IMR-90 (cell line): ENCODE measurements around the gene ISCU. TPM values are rescaled to one million over a fixed set of nuclear protein-coding genes. Genes with fewer than 3 reads are reported as not detected.

Experiments used
- ATAC-seq: fragments of 200-7000 bp; cut with Tn5 transposase; 2 replicates; pipeline ENCODE4 v1.9.1; 2020; ENCODE audit warnings: low read depth, mild to moderate bottlenecking, moderate library complexity
- BruUV-seq: library from RNA; stranded (reverse); fragments of 400-500 nt; replicated peaks from 2 replicates; lab custom pipeline; 2021; lab: Mats Ljungman, UMichigan
- CTCF ChIA-PET: fragments of 300-600 bp; formaldehyde crosslinking; extraction: SDS; loops from one replicate; lab custom pipeline; 2021; ENCODE audit warnings: antibody characterized with exemption; lab: Yijun Ruan, JAX
- POLR2A ChIA-PET: fragments of 300-600 bp; sonication (Branson Sonifier 250); formaldehyde crosslinking; loops from one replicate; lab custom pipeline; 2022; ENCODE audit warnings: antibody characterized with exemption; ENCODE audit not compliant: unreplicated experiment; lab: Charles Lee
- DNase-seq: peaks from one replicate; pipeline ENCODE4 v3.0.0; 2013
- H2AFZ ChIP-seq: replicated peaks from 2 replicates; pipeline ENCODE3; 2013; ENCODE audit warnings: low read length, mild to moderate bottlenecking; ENCODE audit not compliant: poor library complexity
- H2AK5ac ChIP-seq: 2 replicates; pipeline ENCODE4 v1.6.1; 2013; ENCODE audit warnings: low read depth, low read length, inconsistent platforms
- H2AK9ac ChIP-seq: replicated peaks from 2 replicates; pipeline ENCODE3; 2013; ENCODE audit warnings: mild to moderate bottlenecking, low read depth, low read length, moderate library complexity; ENCODE audit not compliant: poor library complexity
- H2BK120ac ChIP-seq: 2 replicates; pipeline ENCODE4 v1.6.1; 2013; ENCODE audit warnings: low read depth, low read length, inconsistent platforms
- H2BK15ac ChIP-seq: 3 replicates; pipeline ENCODE4 v1.6.1; 2013; ENCODE audit warnings: low read depth, low read length, inconsistent platforms
- H2BK20ac ChIP-seq: 2 replicates; pipeline ENCODE4 v1.6.1; 2013; ENCODE audit warnings: low read depth, mild to moderate bottlenecking, inconsistent platforms, low read length, moderate library complexity
- H2BK5ac ChIP-seq: 2 replicates; pipeline ENCODE4 v1.6.1; 2013; ENCODE audit warnings: mild to moderate bottlenecking, low read depth, low read length, inconsistent platforms; ENCODE audit not compliant: poor library complexity, severe bottlenecking
- H3K14ac ChIP-seq: replicated peaks from 2 replicates; pipeline ENCODE4 v1.6.1; 2013; ENCODE audit warnings: low read depth, low read length, inconsistent platforms
- H3K18ac ChIP-seq: 2 replicates; pipeline ENCODE4 v1.6.1; 2013; ENCODE audit warnings: low read depth, low read length, control low read depth
- H3K23ac ChIP-seq: 2 replicates; pipeline ENCODE4 v1.6.1; 2013; ENCODE audit warnings: low read depth, low read length, inconsistent platforms
- H3K27ac ChIP-seq: 2 replicates; pipeline ENCODE4 v1.5.1; 2013; ENCODE audit warnings: mild to moderate bottlenecking, control low read depth, low read length; ENCODE audit not compliant: insufficient read depth
- H3K27me3 ChIP-seq: 2 replicates; pipeline ENCODE4 v1.6.1; 2013; ENCODE audit warnings: low read length; ENCODE audit not compliant: control insufficient read depth, insufficient read depth
- H3K36me3 ChIP-seq: 2 replicates; pipeline ENCODE4 v1.6.1; 2013; ENCODE audit warnings: low read length, mixed read lengths; ENCODE audit not compliant: control insufficient read depth, insufficient read depth
- H3K4ac ChIP-seq: 2 replicates; pipeline ENCODE4 v1.6.1; 2013; ENCODE audit warnings: low read depth, low read length, inconsistent platforms
- H3K4me1 ChIP-seq: 2 replicates; pipeline ENCODE4 v1.6.1; 2013; ENCODE audit warnings: low read length, mixed read lengths; ENCODE audit not compliant: control insufficient read depth, insufficient read depth
- H3K4me2 ChIP-seq: 2 replicates; pipeline ENCODE4 v1.6.1; 2013; ENCODE audit warnings: low read depth, mild to moderate bottlenecking, control low read depth, low read length, moderate library complexity
- H3K4me3 ChIP-seq: 2 replicates; pipeline ENCODE4 v1.5.1; 2013; ENCODE audit warnings: low read depth, mild to moderate bottlenecking, control low read depth, low read length, moderate library complexity; ENCODE audit not compliant: insufficient read depth
- H3K56ac ChIP-seq: 2 replicates; pipeline ENCODE4 v1.6.1; 2013; ENCODE audit warnings: low read length, inconsistent platforms; ENCODE audit not compliant: insufficient read depth; ENCODE audit errors: extremely low read depth
- H3K79me1 ChIP-seq, 2 experiments: 2 replicates each; pipeline ENCODE4 v1.6.1; 2013; ENCODE audit warnings: low read length in 2 of 2, inconsistent platforms in 1 of 2, low read depth in 1 of 2
- H3K9ac ChIP-seq: 2 replicates; pipeline ENCODE4 v1.6.1; 2013; ENCODE audit warnings: low read depth, low read length, control low read depth
- H3K9me1 ChIP-seq: 2 replicates; pipeline ENCODE4 v1.6.1; 2013; ENCODE audit warnings: low read length, inconsistent platforms; ENCODE audit not compliant: insufficient read depth
- H3K9me3 ChIP-seq: 2 replicates; pipeline ENCODE4 v1.6.1; 2013; ENCODE audit warnings: low read length; ENCODE audit not compliant: control insufficient read depth, insufficient read depth
- H4K20me1 ChIP-seq: 2 replicates; pipeline ENCODE4 v1.6.1; 2013; ENCODE audit warnings: low read length, inconsistent platforms; ENCODE audit not compliant: insufficient read depth
- H4K5ac ChIP-seq: 2 replicates; pipeline ENCODE4 v1.6.1; 2013; ENCODE audit warnings: mild to moderate bottlenecking, low read depth, low read length, control low read depth
- H4K8ac ChIP-seq, 2 experiments: 2 replicates each; pipeline ENCODE4 v1.6.1; 2013; ENCODE audit warnings: low read depth in 2 of 2, low read length in 2 of 2, control low read depth in 1 of 2, inconsistent platforms in 1 of 2
- H4K91ac ChIP-seq: 2 replicates; pipeline ENCODE4 v1.6.1; 2013; ENCODE audit warnings: low read depth, low read length, inconsistent platforms; ENCODE audit not compliant: insufficient read depth
- BHLHE40 ChIP-seq: fragments of 150-350 bp; IDR thresholded peaks from 2 replicates; pipeline ENCODE4 v1.6.1; 2016; ENCODE audit warnings: mild to moderate bottlenecking, low read depth, low read length
- USF2 ChIP-seq: fragments of 150-350 bp; IDR thresholded peaks from 2 replicates; pipeline ENCODE4 v1.6.1; 2017; ENCODE audit warnings: mild to moderate bottlenecking, antibody characterized with exemption, low read length, low read depth
- whole genome bisulfite sequencing, 2 experiments: methylation state at CpG; one replicate each; pipeline versions ENCODE4 v1.1.5 to v1.1.7; 2013; ENCODE audit warnings: missing lambda C conversion rate in 2 of 2; ENCODE audit not compliant: insufficient read length in 1 of 2; ENCODE audit errors: extremely low coverage in 2 of 2; 5-methylcytosine and 5-hydroxymethylcytosine counted together
- dilution Hi-C: fragments of 300-500 bp; cut with HindIII; formaldehyde crosslinking; loops from one replicate; pipeline ENCODE4 v1.14.3; 2018; ENCODE audit warnings: low sequenced_read_pairs; ENCODE audit not compliant: unreplicated experiment
- in situ Hi-C: fragments of 300-500 bp; cut with MboI; formaldehyde crosslinking; loops from 3 replicates; pipeline ENCODE4 v1.14.3; 2019; ENCODE audit warnings: low sequenced_read_pairs, inconsistent platforms, mixed read lengths
- intact Hi-C: fragments of 100-400 bp; cut with micrococcal nuclease; formaldehyde crosslinking; loops from 2 replicates; pipeline ENCODE4 v1.10.0; 2022
- polyA plus RNA-seq, 3 experiments: library from polyadenylated mRNA; depleted of rRNA; stranded (reverse); fragments of >200 nt; gene quantifications; 2 replicates each; pipeline ENCODE4 v1.2.3, GENCODE V29; 2012; ENCODE audit warnings: low replicate concordance in 1 of 3
- total RNA-seq: library from RNA; depleted of rRNA; stranded (reverse); fragments of >200 nt; gene quantifications from 2 replicates; pipeline ENCODE4 v1.2.3, GENCODE V29; 2012

Gene ISCU
- total and polyA plus RNA-seq, 2 of the 4 experiments (the other 2 are of a cell fraction): 52.7 to 87.2 TPM

GRCh38 chr12:108609537-108610335 lies 47.3 kb downstream of the ISCU start:
- intact Hi-C loops (loop anchor here (2.0 kb wide), 2 partner anchors 47 to 341 kb away; partner anchors contain the start of gene ISCU), dilution Hi-C loops (no loop called here), in situ Hi-C loops (no loop called here)
- no TSS peak for BruUV-seq
- peak overlapping the region; percentile 37 for H4K5ac ChIP-seq
- no peaks in the 10 kb centered on the region for H3K27me3 ChIP-seq
- no peak overlapping the region for H3K4me3 ChIP-seq
- H3K56ac ChIP-seq: 0 out of 2 replicates have a peak overlapping the region, but pooled peaks have one; percentile 53
- TF ChIP-seq USF2: 0 out of 2 replicates have a peak, but pooled peaks have one; percentile 22
- no peak for TF ChIP-seq BHLHE40
- H2AFZ ChIP-seq: peak overlapping the region; percentile 86
- H2AK9ac ChIP-seq: peak overlapping the region; percentile 56
- peak overlapping the region; percentile 84 for H3K23ac ChIP-seq
- no peaks in the 10 kb centered on the region for H3K36me3 ChIP-seq
- peaks cover 0 to 5% of the 10 kb centered on the region in 2 experiments; a peak in 1 of 4 replicates for H3K79me1 ChIP-seq
- H2BK15ac ChIP-seq: peak overlapping the region; percentile 89; the same call in 2 of the 3 replicates
- H3K9ac ChIP-seq: peak overlapping the region; percentile 12; the same call in 1 of the 2 replicates
- DNase-seq: peak; percentile 85
- ATAC-seq: peak; percentile 83
- ChIA-PET POLR2A (interaction anchor here (0.6 kb wide), 1 partner anchor 49 kb away, joined by 3 read pairs; the partner anchor contains the start of gene SART3), CTCF (interaction anchor here (2.0 kb wide), 1 partner anchor 46 kb away, joined by 4 read pairs; no protein-coding TSS in a partner anchor)
- H2BK20ac ChIP-seq: peak overlapping the region; percentile 85
- peaks cover 4% of the 10 kb centered on the region; the same call in 1 of the 2 replicates for H3K9me1 ChIP-seq
- peak overlapping the region; percentile 86 for H3K4ac ChIP-seq
- peak overlapping the region; percentile 19 to 89; a peak in 3 of 4 replicates for H4K8ac ChIP-seq
- H3K14ac ChIP-seq: peak overlapping the region; percentile 47
- peak overlapping the region; percentile 6 for H2BK5ac ChIP-seq
- H3K27ac ChIP-seq: peak overlapping the region; percentile 39; the same call in 1 of the 2 replicates
- peak overlapping the region; percentile 93 for H2BK120ac ChIP-seq
- H3K4me2 ChIP-seq: peak overlapping the region; percentile 30; the same call in 1 of the 2 replicates
- H3K4me1 ChIP-seq: peaks cover 18% of the 10 kb centered on the region
- peak overlapping the region; percentile 85 for H4K91ac ChIP-seq
- H3K9me3 ChIP-seq: no peaks in the 10 kb centered on the region
- peak overlapping the region; percentile 89; the same call in 1 of the 2 replicates for H2AK5ac ChIP-seq
- WGBS, 2 experiments: 22% methylated on average over 7 of the region's 21 CpGs; no CpG with 5 or more reads in 1 of the 2 experiments
- H3K18ac ChIP-seq: peak overlapping the region; percentile 75
- H4K20me1 ChIP-seq: no peaks in the 10 kb centered on the region
